GM18520 (cell line): ENCODE data around the gene PREP.
"Not testable (repeated sequence)": the region's sequence is repeated elsewhere in the genome, so short reads cannot be mapped to it uniquely, and the experiment has no call there.

ENCODE experiments used
- ATAC-seq: cut with Tn5 transposase; IDR thresholded peaks from one replicate; pipeline ENCODE4 v1.9.1; 2021; ENCODE audit not compliant: unreplicated experiment

Gene PREP

GRCh38 chr6:105346052-105346451 is 56.8 kb downstream of the PREP start:
- ATAC-seq, result no peak

- ATAC-seq, result no peak
These were observed 57.4 kb downstream of the PREP start for GRCh38 chr6:105345506-105345905.

GRCh38 chr6:105344881-105345370 is 58.0 kb downstream of the PREP start:
- ATAC-seq, result no peak

GRCh38 chr6:105338350-105338983 is 64.4 kb downstream of the PREP start:
- not testable (repeated sequence) for ATAC-seq

- ATAC-seq, result no peak
These were observed 65.9 kb downstream of the PREP start for GRCh38 chr6:105336986-105337385.

- no peak for ATAC-seq
These were observed 70.3 kb downstream of the PREP start for GRCh38 chr6:105332576-105332975.

GRCh38 chr6:105331927-105332326 is 71.0 kb downstream of the PREP start:
- ATAC-seq, result no peak

GRCh38 chr6:105330913-105331312 is 72.0 kb downstream of the PREP start:
- ATAC-seq, result no peak

- ATAC-seq, result no peak
These were observed 72.5 kb downstream of the PREP start for GRCh38 chr6:105330364-105330763.

GRCh38 chr6:105326833-105327770 is 75.8 kb downstream of the PREP start:
- ATAC-seq, result no peak

- ATAC-seq, result no peak
These were observed 76.7 kb downstream of the PREP start for GRCh38 chr6:105326216-105326615.

- no peak for ATAC-seq
These were observed 78.4 kb downstream of the PREP start for GRCh38 chr6:105324386-105324950.

- no peak for ATAC-seq
These were observed 80.2 kb downstream of the PREP start for GRCh38 chr6:105322499-105323225.

GRCh38 chr6:105321728-105322127 is 81.2 kb downstream of the PREP start:
- ATAC-seq, result no peak

- no peak for ATAC-seq
These were observed 81.7 kb downstream of the PREP start for GRCh38 chr6:105321207-105321606.

GRCh38 chr6:105320765-105321164 is 82.1 kb downstream of the PREP start:
- ATAC-seq, result no peak

GRCh38 chr6:105320271-105320670 is 82.6 kb downstream of the PREP start:
- ATAC-seq, result no peak

GRCh38 chr6:105319331-105319730 is 83.6 kb downstream of the PREP start:
- ATAC-seq, result no peak

- ATAC-seq, result no peak
These were observed 84.2 kb downstream of the PREP start for GRCh38 chr6:105318660-105319059.

- ATAC-seq, result no peak
These were observed 85.0 kb downstream of the PREP start for GRCh38 chr6:105317607-105318533.
